Renal pelvis (tissue), 4 donors: ENCODE results near the gene PVALEF. TPM values are rescaled to one million over a fixed set of nuclear protein-coding genes. Genes with fewer than 3 reads are reported as not detected.
"Not testable (repeated sequence)": the region's sequence is repeated elsewhere in the genome, so short reads cannot be mapped to it uniquely, and the experiment has no call there.

Source experiments
- DNase-seq: peaks from one replicate; pipeline ENCODE4 v3.0.0-alpha.2; 2013
- polyA plus RNA-seq, 3 donors: library from polyadenylated mRNA; unstranded; fragments of 120-200 nt; gene quantifications; one replicate each; pipeline ENCODE4 v1.2.1, GENCODE V29; 2013; ENCODE audit not compliant: insufficient read length in 3 of 3

PVALEF gene
- polyA plus RNA-seq, 3 donors: 0.09 to 0.90 (median 0.33) TPM

GRCh38 chr17:81218991-81219390 lies 53.7 kb downstream of the PVALEF start:
- no peak for DNase-seq

GRCh38 chr17:81219476-81220180 lies 54.3 kb downstream of the PVALEF start:
- no peak for DNase-seq

GRCh38 chr17:81221371-81221841 lies 56.1 kb downstream of the PVALEF start:
- no peak for DNase-seq

GRCh38 chr17:81221842-81222619 lies 56.7 kb downstream of the PVALEF start:
- DNase-seq: no peak

- DNase-seq: no peak
Observed at GRCh38 chr17:81222620-81222905, 57.3 kb downstream of the PVALEF start.

- DNase-seq: peak; percentile 98
Observed at GRCh38 chr17:81222906-81223761, 57.8 kb downstream of the PVALEF start, which contains the start of gene CEP131. TSS of gene CEP131 (minus strand) at chr17:81222965. CDS start at chr17:81220056, 2,909 bp downstream.

- DNase-seq: no peak
Observed at GRCh38 chr17:81223762-81224130, 58.4 kb downstream of the PVALEF start.

GRCh38 chr17:81227630-81228029 lies 62.3 kb downstream of the PVALEF start:
- DNase-seq: not testable (repeated sequence)

- no peak for DNase-seq
Observed at GRCh38 chr17:81228420-81228819, 63.1 kb downstream of the PVALEF start.

- DNase-seq: no peak
Observed at GRCh38 chr17:81228834-81229665, 63.7 kb downstream of the PVALEF start.

GRCh38 chr17:81229666-81229920 lies 64.3 kb downstream of the PVALEF start:
- DNase-seq: no peak

GRCh38 chr17:81230043-81230820 lies 64.9 kb downstream of the PVALEF start:
- no peak for DNase-seq

GRCh38 chr17:81231121-81231645 lies 65.9 kb downstream of the PVALEF start:
- DNase-seq: no peak

- DNase-seq: no peak
Observed at GRCh38 chr17:81231766-81232581, 66.7 kb downstream of the PVALEF start.

Other genes starting within 250 kb of the PVALEF start
- gene CHMP6, start 173.7 kb upstream of the PVALEF start, polyA plus RNA-seq: 10 to 100 TPM; 24.8 to 30.7 (median 26.4) TPM
- 10 to 100 TPM; 42.8 to 49.4 (median 43.0) TPM for gene BAIAP2, start 130.4 kb upstream of the PVALEF start, polyA plus RNA-seq
- 1 to 10 TPM; 5.2 to 6.0 (median 5.8) TPM for gene AATK, start 714 bp downstream of the PVALEF start, polyA plus RNA-seq
- gene CEP131, start 57.5 kb downstream of the PVALEF start, polyA plus RNA-seq: 10 to 100 TPM; 23.4 to 27.2 (median 25.3) TPM
- 10 to 100 TPM; 23.2 to 30.7 (median 24.2) TPM for gene TEPSIN, start 73.5 kb downstream of the PVALEF start, polyA plus RNA-seq
- 10 to 100 TPM; 44.6 to 57.4 (median 49.2) TPM for gene NDUFAF8, start 73.8 kb downstream of the PVALEF start, polyA plus RNA-seq
- gene SLC38A10, start 129.8 kb downstream of the PVALEF start, polyA plus RNA-seq: 10 to 100 TPM; 66.8 to 82.5 (median 71.3) TPM
- gene BAHCC1, start 229.9 kb downstream of the PVALEF start, polyA plus RNA-seq: 10 to 100 TPM; 21.2 to 33.0 (median 24.5) TPM